VCaP (cell line): ENCODE data around the gene PALMD.

Source experiments
- H3K27ac ChIP-seq: fragments of 450-650 bp; 2 replicates; pipeline ENCODE4 v1.5.1; 2017
- TF ChIP-seq, protein P1 (sequence below): fragments of 450-650 bp; conservative IDR thresholded peaks from 2 replicates; pipeline ENCODE4 v1.5.1; 2017; ENCODE audit warnings: mild to moderate bottlenecking, moderate library complexity

The PALMD gene

GRCh38 chr1:99635664-99636063 lies 10.2 kb upstream of the PALMD start:
- no peak overlapping the region for H3K27ac ChIP-seq
- TF ChIP-seq, protein P1, sequence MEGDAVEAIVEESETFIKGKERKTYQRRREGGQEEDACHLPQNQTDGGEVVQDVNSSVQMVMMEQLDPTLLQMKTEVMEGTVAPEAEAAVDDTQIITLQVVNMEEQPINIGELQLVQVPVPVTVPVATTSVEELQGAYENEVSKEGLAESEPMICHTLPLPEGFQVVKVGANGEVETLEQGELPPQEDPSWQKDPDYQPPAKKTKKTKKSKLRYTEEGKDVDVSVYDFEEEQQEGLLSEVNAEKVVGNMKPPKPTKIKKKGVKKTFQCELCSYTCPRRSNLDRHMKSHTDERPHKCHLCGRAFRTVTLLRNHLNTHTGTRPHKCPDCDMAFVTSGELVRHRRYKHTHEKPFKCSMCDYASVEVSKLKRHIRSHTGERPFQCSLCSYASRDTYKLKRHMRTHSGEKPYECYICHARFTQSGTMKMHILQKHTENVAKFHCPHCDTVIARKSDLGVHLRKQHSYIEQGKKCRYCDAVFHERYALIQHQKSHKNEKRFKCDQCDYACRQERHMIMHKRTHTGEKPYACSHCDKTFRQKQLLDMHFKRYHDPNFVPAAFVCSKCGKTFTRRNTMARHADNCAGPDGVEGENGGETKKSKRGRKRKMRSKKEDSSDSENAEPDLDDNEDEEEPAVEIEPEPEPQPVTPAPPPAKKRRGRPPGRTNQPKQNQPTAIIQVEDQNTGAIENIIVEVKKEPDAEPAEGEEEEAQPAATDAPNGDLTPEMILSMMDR: no peak

DNA sequence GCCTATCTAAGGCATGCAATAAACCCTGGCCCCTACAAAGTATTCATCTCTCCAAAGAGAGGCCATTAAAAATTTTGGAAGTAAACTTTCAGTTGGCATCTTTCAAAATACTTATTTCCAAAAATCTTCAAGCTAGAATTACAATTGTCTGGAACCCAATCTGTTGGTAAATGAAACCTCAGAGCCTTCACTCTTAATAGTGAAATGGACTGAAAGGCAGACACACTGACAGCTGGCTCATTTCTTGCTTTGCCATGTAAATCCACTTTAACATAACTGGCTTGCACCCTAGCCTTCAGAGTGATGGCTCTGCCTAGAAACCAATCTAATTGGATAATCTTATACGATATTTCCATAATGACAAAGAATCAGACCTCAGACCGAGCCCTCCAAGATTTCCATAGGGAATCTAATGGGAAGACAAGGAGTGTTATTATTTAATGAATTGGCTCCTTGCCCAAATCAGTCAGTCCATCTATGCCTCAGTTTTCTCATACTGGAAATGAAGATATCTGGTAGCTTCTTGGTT lies 9.2 kb upstream of the PALMD start:
- TF ChIP-seq, protein P1: no peak

DNA sequence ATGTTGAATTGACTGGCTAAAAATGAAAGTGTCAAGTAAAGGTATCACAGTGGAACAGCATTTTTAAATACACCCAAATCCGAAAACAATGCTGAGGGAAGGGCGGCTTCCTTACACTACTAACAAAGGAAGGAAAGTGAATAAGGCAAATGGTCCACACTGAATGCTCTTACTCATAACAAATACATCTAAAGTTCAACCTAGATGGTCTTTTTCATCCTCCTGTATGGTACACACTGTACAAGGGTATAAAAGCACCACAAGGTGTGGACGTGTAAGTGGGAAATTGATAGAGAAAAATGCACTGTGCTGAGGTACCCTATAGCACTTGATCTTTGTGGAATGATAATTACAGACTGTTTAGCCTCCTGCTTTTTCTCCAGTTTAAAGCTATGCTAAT lies 7.1 kb upstream of the PALMD start:
- TF ChIP-seq, protein P1: no peak

More for the DNA sequence above, 9.2 kb upstream of the PALMD start:
- H3K27ac ChIP-seq: no peak overlapping the region

GRCh38 chr1:99639408-99639807 lies 6.5 kb upstream of the PALMD start:
- TF ChIP-seq, protein P1: no peak
- H3K27ac ChIP-seq: no peak overlapping the region

More for the DNA sequence above, 7.1 kb upstream of the PALMD start:
- H3K27ac ChIP-seq: no peak overlapping the region

DNA sequence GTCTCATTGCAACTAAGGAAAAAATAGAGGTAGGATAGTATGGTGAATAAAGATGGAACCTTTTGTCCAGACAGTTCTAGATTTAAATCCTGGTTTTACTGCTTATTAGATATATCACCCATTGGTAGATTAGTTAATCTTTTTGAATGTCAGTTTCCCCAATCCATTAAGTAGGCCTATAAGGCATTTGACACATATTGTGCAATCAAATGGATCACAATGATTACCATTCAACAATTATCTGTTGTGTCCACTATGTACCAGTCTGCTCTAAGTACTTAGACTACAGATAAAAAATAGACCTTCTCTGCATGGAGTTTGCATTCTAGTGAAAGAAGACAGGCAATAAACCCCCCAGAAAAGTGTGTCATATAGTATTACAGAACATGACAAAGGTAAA lies 6.0 kb upstream of the PALMD start:
- TF ChIP-seq, protein P1: no peak
- H3K27ac ChIP-seq: no peak overlapping the region

DNA sequence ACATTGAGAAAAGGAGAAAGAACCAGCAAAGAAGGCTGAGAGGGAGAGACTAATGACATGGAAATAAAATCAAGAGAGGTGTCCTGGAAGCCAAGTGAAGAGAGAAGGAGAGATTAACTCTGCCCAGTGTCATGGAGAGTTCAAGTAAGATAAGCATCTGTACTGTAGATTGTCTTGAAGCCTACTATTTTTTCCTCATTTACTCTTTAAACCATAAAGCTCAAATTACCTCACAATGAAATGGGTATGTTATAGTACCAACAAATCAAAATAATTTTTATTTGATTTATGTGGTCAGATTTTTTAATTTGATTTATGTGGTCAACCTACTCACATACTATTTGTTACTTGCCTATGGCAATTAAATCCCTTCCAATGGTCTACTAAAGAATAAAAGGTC lies 5.2 kb upstream of the PALMD start:
- H3K27ac ChIP-seq: no peak overlapping the region
- TF ChIP-seq, protein P1: no peak

DNA sequence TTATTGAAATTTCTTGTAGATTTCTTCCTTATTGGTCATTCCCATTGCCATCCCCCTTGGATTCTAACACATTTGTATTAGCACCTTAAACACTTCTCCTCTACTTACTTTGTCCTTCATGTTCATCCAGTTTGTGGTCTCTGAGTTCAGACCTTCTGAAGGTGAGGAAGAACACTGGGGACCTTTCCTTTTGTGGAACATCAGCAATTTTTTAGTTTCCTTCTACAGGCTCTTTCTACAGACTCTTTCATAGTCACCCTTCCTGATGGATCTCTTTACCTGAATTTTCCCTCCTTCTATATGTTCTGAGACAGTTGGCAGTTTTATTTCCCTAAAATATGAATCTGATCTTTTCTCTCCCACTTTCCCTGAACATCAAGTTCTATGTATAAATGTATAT lies 4.4 kb upstream of the PALMD start:
- no peak overlapping the region for H3K27ac ChIP-seq
- TF ChIP-seq, protein P1: no peak

DNA sequence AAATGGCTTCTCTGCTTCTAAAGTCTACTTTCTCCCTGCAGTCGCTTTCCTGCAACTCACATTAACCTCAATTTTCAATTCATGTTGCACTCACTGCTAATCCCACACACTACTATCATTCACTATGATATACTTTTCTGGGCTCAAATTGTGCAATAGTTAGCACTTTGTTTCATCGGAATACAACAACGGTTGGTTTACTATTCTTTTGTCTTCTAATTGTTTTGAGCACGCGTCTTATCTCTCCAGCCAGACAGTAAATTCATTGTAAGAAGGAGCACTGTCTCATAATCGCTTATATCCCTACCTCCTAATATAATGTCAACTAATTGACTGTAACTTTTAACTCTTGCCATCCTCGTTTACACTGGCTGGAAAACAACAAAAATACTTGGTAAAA lies 3.9 kb upstream of the PALMD start:
- no peak overlapping the region for H3K27ac ChIP-seq

More for the DNA sequence above, 3.9 kb upstream of the PALMD start:
- TF ChIP-seq, protein P1: no peak
